ENCODE measurements around the gene GADD45B.

Gene GADD45B

GRCh38 chr19:2431318-2432055 lies 44.4 kb upstream of the GADD45B start:
- TF ChIP-seq CTCF (conservative IDR thresholded peaks at IDR 0.05), result no peak
- H3K27ac ChIP-seq, result no peak overlapping the region

DNA sequence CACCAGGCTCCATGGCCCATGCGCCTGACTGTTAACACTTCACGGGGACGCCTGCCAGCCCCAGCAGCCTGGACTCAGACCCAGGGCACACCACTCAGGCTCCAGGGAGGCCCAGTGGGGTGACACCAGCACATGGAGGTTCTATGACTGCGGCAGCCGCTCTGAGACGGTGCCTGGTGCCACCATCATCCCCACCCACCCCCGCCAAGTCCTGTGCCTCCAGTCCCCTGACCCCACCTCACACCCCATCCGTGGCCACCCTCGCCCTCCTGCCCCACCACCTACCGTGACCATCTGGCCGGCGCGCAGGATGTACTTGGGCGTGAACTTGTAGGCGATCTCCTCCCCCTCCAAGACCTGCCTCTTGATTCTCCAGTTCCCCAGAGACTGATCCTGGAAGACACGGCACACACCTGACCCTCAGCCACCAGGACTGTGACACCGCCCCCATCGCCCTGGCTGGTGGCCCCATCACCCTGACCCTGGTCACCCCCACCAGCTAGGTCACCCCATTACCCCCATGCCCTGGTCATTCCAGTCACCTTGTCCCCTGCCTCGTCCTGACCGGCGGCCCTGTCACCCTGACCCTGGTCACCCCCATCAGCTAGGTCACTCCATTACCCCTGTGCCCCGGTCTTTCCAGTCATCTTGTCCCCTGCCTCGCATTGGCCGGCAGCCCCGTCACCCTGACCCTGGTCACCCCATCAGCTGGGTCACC lies 43.6 kb upstream of the GADD45B start:
- TF ChIP-seq CTCF (conservative IDR thresholded peaks at IDR 0.05), result no peak

DNA sequence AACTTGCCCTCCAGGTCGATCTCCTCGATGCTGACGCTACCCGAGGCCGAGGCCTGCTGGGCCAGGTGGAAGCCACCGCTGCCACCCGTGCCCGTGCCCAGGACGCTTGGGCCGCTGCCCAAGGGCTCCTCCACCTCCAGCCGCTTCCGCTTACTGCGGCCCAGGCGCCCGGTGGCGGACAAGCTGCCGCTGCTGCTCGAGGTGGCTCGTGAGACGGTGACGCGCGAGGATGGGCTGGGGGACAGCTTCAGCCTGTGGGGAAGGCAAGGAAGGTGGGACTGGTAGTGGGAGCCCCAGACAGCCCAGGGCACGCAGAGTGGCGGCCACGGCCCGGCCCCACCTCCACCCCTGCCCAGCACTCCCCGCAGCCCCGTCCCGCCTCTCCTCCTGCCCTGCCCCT lies 42.1 kb upstream of the GADD45B start:
- no peak for TF ChIP-seq CTCF (conservative IDR thresholded peaks at IDR 0.05)
- H3K27ac ChIP-seq, result no peak overlapping the region

More for the DNA sequence above, 43.6 kb upstream of the GADD45B start:
- no peak overlapping the region for H3K27ac ChIP-seq

DNA sequence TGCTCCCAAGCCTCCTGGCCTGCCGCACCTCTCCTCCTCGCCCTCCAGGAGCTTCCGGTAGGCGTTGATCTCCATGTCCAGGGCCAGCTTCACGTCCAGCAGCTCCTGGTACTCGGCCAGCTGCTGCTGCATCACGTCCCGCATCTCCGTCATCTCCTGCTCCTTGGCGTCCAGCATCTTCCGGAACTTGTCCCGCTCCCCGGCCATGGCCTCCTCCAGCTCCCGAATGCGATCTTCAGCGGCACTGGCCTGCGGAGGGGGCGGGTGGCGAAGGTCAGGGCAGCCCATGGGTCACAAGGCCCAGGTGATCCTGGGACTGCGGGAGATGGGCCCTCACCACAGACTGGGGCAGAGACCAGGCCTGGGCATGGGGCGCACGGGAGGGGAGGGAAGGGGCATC lies 41.7 kb upstream of the GADD45B start:
- TF ChIP-seq CTCF (conservative IDR thresholded peaks at IDR 0.05), result no peak
- no peak overlapping the region for H3K27ac ChIP-seq

DNA sequence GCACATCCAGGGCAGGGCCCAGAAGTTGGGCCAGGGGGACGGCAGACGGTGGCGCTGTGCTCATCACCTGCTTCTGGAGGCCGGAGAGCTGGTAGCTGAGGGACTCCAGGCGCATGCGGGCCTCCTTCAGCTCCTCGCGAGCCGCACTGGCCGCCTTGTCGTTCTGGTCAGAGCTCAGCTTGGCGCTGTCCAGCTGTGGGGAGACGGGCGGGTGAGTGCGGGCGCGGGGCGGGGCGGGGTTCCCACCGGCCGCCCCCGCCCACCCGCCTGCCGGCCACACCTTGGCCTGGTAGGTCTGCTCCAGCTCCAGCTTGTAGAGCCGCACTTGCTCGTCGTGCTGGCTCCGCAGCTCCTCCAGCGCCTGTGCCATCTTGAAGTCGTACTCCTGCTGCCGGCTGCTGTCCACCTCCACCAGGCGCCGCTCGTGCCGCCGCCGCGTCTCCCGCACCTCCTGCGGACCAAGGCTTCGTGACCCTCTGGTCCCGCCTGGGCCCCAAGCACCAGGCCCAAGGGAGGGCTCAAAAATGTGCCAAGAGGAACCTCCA lies 41.1 kb upstream of the GADD45B start:
- no peak overlapping the region for H3K27ac ChIP-seq

DNA sequence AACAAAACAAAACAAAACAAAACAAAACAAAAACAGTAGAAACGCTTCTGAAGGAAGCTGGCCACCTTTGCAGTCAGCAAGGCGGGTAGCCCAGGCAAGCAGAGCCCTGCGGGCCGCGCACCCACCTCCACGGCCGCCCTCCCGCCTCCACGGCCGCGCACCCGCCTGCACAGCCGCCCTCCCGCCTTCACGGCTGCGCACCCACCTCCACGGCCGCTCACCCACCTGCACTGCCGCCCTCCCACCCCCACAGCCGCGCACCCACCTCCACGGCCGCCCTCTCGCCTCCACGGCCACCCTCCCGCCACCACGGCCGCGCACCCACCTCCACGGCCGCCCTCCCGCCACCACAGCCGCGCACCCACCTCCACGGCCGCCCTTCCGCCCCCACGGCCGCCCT lies 39.5 kb upstream of the GADD45B start:
- TF ChIP-seq CTCF (conservative IDR thresholded peaks at IDR 0.05), result no peak
- no peak overlapping the region for H3K27ac ChIP-seq

More for the DNA sequence above, 41.1 kb upstream of the GADD45B start:
- no peak for TF ChIP-seq CTCF (conservative IDR thresholded peaks at IDR 0.05)

- TF ChIP-seq CTCF (conservative IDR thresholded peaks at IDR 0.05), result no peak
- no peak overlapping the region for H3K27ac ChIP-seq
Observed at GRCh38 chr19:2436926-2437325, 39.0 kb upstream of the GADD45B start.

All from VCaP (cell line).